ENCODE results near the gene KRT82. TPM values are rescaled to one million over a fixed set of nuclear protein-coding genes. Genes with fewer than 3 reads are reported as not detected.
"Not testable (repeated sequence)": the region's sequence is repeated elsewhere in the genome, so short reads cannot be mapped to it uniquely, and the experiment has no call there.

The KRT82 gene
- total RNA-seq, 1 donor from 2014 or later: 15.8 TPM

GRCh38 chr12:52410589-52411248 is 4.6 kb upstream of the KRT82 start:
- not testable (repeated sequence) for DNase-seq

GRCh38 chr12:52407918-52408317 is 1.8 kb upstream of the KRT82 start:
- DNase-seq: no peak

- DNase-seq: no peak
These were observed 1.2 kb downstream of the KRT82 start for GRCh38 chr12:52404951-52405350.

- no peak for DNase-seq
These were observed 2.6 kb downstream of the KRT82 start for GRCh38 chr12:52403561-52403960.

GRCh38 chr12:52402873-52403540 is 3.1 kb downstream of the KRT82 start:
- DNase-seq: no peak

- DNase-seq: no peak
These were observed 3.8 kb downstream of the KRT82 start for GRCh38 chr12:52402377-52402776.

- no peak for DNase-seq
These were observed 4.2 kb downstream of the KRT82 start for GRCh38 chr12:52401926-52402325.

- no peak for DNase-seq
These were observed 4.6 kb downstream of the KRT82 start for GRCh38 chr12:52401526-52401925.

- no peak for DNase-seq
These were observed 5.2 kb downstream of the KRT82 start for GRCh38 chr12:52400906-52401305.

- no peak for DNase-seq
These were observed 6.4 kb downstream of the KRT82 start for GRCh38 chr12:52399756-52400155.

- DNase-seq: no peak
These were observed 8.0 kb downstream of the KRT82 start for GRCh38 chr12:52398176-52398575.

GRCh38 chr12:52396656-52397055 is 9.5 kb downstream of the KRT82 start:
- DNase-seq: no peak

GRCh38 chr12:52395761-52396434 is 10.2 kb downstream of the KRT82 start:
- DNase-seq: no peak

- DNase-seq: no peak
These were observed 11.2 kb downstream of the KRT82 start for GRCh38 chr12:52394836-52395405.

GRCh38 chr12:52392465-52393007 is 13.6 kb downstream of the KRT82 start:
- DNase-seq: no peak

GRCh38 chr12:52391618-52392002 is 14.5 kb downstream of the KRT82 start:
- no peak for DNase-seq

- DNase-seq: no peak
These were observed 15.2 kb downstream of the KRT82 start for GRCh38 chr12:52390739-52391617.

GRCh38 chr12:52389313-52390207 is 16.6 kb downstream of the KRT82 start:
- DNase-seq: no peak

GRCh38 chr12:52387859-52388258 is 18.3 kb downstream of the KRT82 start:
- no peak for DNase-seq

- DNase-seq: no peak
These were observed 20.9 kb downstream of the KRT82 start, which contains the start of gene KRT84 for GRCh38 chr12:52385226-52385702. Gene KRT84, minus strand, starts transcription at chr12:52385652. Its CDS starts 67 bp downstream, at chr12:52385585.

GRCh38 chr12:52383331-52383730 is 22.8 kb downstream of the KRT82 start:
- no peak for DNase-seq
